Activated CD4-positive, alpha-beta T cell treated with anti-CD3 and anti-CD28 coated beads, Interleukin-2, amount 50 U/mL, for 4 hours (primary cell): ENCODE measurements around the gene EPSTI1.
"Not testable (repeated sequence)": the region's sequence is repeated elsewhere in the genome, so short reads cannot be mapped to it uniquely, and the experiment has no call there.

Source experiments
- DNase-seq, 2 experiments: peaks; one replicate each; pipeline ENCODE4 v3.0.0-alpha.2; 2020

EPSTI1 gene

DNA sequence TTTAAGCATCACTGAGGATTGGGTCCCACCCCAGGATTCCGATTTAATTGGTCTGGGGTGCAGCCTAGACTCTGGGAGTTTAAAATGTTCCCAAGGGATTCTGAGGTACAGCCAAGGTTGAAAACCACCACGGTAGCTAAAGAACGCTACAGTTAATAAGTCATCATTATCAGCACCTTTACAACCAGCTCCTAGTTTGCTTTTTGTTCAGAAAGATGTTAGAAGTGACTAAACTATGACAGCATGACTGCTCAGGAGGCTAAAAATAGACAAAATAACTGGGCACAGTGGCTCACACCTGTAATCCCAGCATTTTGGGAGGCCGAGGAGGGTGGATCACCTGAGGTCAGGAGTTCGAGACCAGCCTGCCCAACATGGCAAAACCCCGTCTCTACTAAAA is 11.7 kb upstream of the EPSTI1 start:
- DNase-seq, result no peak

DNA sequence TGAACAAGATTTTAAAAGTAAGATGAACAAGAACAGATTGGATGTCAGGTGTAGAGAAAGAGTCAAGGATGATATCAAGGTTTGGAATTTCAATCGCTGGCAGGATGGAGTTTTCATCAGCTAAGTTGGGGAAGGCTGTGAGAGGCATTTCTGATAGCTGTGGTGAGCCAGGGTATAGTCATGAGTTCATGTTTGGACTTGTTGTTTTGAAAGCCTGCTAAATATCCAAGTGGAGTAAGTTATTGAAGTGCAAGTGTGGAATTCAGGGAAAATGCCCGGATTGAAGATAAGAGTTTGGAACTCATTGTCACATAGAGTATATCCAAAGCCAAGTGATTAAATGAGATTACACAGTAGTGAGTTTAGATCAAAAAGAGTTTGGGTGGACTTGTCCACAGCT is 11.0 kb upstream of the EPSTI1 start:
- no peak for DNase-seq

DNA sequence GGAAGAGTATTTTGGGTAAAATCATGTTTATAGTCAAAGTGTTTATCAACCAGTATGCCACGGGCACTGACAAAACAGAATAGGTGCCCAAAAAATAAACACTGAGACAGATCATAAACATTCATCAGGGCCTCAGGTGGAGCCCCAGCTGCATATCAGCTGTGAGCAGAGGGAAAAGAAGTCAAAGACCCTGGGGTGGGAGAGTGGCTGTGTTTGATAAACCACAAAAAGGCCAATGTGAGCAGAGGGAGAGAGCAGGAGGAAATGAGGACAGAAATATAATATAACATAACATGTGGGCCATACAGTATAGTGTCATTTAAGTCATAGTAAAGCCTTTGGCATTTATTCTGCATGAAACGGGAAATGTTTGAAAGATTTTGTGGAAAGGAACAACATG is 10.0 kb upstream of the EPSTI1 start:
- DNase-seq, result no peak

DNA sequence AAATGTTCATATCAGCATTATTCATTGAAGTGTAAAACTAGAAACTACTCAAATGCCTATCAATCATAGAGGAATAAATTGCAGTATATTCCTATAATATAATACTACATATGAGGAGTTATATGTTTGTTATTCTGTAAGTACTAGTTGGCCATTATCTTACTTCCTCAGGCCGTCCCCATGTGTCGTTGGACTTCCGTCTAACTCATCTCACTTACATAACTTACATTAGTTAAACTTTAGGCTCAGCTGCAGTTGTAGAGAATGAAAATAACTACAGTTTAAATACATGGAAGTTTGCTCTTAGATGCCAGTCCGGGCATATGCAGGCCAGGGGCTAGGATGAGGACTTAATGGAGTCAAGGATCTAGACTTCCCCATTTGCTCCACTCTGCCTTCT is 8.6 kb upstream of the EPSTI1 start:
- no peak for DNase-seq

DNA sequence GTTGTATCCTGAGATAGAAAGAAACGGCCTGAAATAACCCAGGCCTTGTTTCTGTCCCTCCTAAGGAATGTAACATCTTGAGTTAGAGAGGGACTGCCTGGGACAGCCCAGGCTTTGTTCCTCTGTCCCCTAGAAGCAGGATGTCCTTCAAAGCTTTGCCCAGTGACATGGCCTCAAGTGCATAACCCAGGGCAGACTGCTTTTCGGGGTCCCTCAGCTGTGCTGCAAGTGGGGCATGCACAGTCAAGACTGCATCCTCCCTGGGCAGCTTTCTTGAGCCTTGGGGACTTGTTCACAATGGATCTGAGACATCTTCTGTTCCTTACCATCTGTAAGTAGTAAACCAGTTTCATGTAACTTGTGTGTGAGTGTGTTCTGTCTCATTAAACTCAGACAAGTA is 7.5 kb upstream of the EPSTI1 start:
- no peak for DNase-seq

DNA sequence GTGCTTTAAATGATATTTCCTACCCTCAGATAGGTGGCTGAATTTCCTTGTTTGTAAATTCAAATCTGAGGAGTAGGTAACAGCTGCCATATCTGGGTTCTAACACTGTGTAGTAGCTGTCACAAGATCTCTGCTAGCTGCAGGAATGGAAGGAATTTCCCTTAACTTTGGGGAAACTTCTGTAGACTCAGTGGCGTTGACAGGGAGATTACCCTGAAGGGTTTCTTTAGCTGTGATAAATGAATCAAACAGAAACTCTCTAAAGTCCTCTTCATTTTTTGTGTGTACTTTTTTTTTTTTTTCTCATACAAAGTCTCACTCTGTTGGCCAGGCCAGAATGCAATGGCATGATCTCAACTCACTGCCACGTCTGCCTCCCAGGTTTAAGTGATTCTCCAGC is 5.3 kb upstream of the EPSTI1 start:
- DNase-seq, result no peak

DNA sequence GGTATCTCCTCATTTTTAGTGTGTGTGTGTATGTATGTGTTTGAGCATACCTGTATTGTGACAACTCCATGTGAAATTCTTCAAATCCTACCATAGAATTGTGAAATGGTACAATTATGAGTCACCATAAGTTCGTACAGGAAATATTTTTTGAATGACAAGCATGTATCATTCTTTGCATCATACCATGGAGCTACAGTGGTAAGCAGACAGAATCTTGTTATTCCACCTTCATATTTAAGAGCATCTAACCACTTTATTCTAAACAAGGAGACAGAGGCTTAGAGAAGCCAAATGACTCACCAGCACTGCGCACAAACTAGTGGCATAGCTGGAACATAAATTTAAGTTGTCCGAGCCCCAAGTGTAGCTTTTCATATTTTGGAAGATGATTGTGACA is 4.5 kb upstream of the EPSTI1 start:
- DNase-seq, result no peak

DNA sequence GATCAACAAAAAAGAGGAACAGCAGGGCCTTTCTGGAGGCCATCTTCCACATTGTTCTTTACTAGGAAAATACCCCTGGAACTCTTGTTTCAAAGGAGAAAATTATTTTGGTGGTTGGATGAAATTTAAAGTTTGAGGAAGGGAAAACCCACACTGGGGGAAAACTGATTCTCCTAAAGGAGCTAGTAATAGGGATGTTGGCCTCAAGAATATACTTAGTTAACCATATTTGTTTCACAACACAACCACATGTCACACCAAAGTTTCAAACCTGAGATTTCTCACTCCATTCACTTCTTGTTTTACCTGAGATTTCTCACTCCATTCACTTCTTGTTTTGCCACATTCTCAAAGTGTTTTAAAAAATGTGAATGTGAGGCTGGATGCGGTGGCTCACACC is 2.8 kb upstream of the EPSTI1 start:
- DNase-seq, result no peak

DNA sequence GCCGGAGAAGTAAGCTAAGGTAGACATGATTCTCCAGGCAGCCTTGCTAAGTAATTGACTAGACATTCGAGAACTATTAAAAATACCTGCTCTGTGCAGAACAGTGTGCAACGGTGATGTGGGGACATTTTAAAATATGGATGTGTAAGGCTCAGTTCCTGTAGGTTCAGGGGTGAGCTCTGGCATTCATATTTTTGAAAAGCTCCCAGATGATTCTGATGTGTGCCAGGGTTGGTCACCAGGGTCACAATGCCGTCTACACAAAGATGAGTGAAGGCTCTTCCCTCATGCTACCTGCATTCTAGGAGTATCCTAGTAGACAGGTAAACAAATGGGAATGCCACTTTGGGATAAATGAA is 702 bp upstream of the EPSTI1 start:
- DNase-seq, result peak in 1 of 2 experiments; percentile 20

DNA sequence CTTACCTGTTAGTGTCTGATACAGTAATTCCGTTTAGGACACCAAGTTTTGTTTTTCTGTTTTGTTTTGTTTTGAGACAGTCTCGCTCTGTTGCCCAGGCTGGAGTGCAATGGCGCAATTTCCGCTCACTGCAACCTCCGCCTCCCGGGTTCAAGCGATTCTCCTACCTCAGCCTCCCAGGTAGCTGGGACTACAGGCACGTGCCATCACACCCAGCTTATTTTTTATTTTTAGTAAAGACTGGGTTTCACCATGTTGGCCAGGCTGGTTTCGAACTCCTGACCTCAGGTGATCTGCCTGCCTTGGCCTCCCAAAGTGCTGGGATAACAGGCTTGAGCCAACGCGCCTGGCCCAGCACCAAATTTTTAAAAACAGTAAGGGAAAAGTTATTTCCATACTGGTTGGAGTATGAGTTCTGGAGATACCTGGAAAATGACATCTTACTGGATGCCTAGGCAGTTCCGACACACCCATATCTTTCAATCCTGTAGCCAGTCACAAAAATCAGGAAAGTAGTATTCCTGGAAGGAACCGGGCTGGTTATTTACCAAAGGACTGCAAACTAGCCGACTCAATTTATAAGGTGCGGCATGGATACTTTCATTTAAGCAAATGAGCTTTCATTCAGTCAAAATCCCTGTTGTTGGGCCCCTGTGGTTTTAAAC is 676 bp downstream of the EPSTI1 start:
- DNase-seq, result not testable (repeated sequence)

DNA sequence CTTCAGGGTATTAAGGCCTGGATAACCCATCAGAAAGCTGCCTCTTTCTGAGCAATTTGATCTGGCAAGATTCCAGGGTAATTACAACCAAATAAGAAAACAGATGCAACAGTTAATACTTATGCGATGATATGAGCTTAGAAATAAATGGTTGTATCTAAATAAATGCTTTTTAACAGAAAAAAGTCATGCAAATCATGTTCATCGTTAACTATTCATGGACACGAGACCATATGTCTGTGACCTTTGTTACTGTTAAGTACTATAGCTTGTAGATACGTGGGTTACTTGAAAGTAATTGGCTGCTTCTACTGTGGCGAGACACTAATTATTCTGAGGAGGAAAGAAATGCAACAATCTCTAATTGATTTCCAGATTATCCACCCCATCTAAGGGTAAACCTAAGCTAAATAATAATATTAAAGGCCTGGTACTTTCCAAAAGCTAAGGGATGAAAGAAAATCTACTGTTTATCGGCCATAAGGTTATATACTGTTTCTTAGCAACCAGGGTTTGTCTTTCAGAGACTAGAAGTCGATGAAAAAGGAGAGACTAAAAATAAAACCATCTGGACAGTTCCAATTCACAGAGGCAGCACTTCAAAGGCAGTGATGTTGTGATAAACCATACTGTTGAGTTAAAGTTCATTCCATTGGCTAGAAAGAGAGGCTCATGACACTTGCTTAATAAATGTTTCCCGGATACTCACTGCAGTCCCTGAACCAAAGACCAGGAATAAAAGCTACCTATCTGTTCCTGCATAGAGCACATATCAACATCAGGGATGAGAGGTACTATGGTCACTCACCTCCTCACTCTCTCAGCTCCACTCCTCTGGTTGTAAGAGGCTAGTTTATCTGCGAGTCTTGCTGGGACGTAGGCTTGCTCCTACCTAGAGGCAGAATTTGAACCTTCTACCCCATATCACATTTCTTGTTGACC is 1.5 kb downstream of the EPSTI1 start:
- no peak for DNase-seq

DNA sequence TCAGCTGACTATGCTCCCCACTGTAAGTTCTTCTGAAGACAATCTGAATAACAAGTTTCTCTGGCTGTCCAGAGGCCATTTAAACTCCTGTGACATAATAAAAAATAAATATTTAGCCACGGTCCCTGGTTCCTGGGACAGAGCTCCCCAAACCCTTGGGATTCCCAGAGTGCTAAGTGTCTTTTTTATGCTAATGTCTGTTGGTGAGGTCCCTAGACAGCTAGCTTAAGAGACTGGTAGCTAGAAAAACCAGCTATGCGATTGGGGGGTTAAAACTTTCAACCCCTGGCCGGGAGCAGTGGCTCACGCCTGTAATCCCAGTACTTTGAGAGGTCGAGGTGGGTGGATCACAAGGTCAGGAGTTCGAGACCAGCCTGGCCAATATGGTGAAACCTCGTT is 5.9 kb downstream of the EPSTI1 start:
- DNase-seq, result no peak

DNA sequence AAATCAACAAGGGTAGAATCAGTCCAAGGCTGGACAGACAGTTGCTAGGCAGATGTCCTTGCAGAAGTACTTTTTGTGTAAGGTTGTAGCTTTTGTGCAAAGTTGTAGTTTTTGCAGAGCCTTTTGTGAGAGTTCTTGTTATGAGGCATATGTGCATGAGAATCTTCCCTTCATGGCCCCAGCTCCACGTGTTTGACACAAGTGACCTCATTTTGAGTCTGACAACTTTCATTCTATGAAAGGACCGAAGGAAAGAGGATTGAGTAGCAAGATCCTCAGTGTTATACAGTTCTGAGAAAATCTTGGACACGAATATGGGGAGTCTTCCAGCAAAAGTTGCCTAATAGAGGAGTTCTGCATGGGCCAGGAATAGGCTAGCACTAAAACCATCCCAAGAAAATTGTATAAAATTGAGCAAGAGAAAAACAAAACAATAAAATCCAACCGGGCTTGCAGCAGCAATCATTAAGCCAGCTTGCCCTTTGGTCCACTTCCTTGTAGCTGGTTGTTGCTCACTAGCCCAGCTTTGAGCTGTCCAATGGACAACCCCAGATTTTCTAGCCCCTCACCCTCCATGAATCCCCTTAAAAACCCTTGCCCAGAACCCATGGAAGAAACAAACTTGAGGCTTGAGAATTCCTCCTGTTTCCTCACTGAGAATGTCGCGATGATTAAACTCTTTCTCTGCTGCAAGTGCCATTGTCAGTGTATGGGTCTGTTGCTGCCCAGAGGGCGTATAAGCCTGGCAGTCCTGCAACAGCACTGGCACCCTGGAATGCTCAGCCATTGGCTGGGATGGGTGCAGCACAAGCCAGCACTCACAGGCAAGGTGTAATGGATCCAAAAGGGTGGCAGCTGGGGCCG is 6.5 kb downstream of the EPSTI1 start:
- DNase-seq, result no peak

DNA sequence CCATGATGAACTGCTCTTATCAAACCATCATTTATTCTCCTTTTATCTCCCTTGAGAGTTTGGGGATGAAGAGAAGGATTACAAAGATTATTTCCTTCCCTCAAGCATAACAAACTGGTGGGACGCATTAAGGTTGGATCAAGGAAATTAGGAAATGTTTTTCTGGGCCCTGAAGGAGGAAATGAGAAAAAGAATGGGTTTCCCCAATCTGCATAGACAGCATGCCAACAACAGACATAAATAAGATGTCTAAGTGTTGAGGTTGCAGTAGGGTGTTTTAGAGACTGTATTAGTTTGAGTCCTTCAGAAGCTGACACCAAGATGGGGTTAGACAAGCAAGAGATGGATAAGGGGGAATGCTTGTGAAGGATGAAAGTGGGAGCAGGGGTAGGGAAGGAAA is 7.3 kb downstream of the EPSTI1 start:
- no peak for DNase-seq

DNA sequence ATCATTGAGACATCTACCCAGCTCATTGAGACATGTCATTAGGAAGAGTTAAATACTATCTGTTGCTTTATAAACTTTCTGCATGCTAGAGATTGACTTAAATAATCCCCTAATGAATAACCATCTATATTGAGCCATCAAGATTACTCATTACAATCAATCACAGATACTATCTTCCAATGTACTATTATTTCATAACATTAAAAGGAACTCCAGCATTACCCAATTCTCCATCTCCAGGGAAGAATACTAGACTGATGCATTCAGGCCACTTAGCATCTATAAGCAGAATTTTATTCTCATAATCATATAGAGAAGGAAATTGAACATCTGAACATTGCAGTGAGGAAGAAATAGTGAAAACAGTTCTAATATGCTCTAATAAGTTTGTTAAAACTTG is 8.0 kb downstream of the EPSTI1 start:
- no peak for DNase-seq

DNA sequence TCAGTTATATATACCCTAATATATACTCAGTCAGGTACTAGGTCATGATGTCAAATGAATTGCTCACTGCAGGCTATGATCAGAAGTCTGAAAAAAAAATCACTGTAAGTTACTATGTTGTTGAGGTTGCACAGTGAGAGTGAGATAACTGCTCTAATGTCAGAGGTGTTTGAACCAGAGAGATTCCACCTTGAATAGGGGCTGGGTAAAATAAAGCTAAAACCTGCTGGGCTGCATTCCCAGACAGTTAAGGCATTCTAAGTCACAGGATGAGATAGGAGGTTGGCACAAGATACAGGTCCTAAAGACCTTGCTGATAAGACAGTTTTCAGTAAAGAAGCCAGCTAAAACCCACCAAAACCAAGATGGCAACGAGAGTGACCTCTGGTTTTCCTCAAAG is 10.2 kb downstream of the EPSTI1 start:
- DNase-seq, result no peak

DNA sequence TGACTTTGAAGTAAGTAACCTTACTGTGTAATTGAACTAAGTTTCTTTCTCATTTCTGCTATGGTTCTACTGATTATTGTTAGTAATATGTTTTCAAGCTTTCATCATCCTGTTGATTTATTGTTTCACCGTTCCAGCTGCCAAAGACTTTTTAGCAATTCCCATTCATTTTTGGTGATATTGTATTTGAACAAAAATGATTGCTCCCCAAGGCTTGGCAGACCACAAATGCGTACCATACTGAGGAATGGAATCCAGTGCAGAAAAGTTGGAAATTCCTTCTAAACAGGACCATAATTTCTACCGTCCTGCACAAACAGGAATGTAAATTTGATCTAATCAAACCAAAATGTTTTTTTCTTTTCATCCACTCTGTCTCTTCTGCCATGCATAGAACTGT is 10.7 kb downstream of the EPSTI1 start:
- no peak for DNase-seq

DNA sequence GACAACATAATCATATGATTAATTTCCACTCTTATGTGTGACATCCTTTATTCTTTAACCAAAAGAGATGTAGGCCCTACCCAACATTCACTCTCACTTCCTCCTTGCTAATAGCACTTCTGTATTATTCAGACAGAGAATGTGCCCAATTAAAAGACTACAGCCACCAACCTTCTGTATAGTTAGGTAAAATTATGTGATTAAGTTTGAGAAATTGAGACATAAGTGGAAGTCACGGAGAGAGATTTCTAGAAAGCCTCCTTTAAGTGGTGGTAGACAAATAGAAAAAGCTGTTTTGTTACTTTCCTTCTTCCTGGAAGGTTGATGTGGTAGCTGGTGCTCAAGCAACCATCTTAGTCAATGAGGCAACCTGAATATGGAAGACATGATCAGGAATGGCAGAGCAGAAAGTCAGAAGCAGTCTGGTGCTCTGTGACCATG is 14.8 kb downstream of the EPSTI1 start:
- no peak for DNase-seq

DNA sequence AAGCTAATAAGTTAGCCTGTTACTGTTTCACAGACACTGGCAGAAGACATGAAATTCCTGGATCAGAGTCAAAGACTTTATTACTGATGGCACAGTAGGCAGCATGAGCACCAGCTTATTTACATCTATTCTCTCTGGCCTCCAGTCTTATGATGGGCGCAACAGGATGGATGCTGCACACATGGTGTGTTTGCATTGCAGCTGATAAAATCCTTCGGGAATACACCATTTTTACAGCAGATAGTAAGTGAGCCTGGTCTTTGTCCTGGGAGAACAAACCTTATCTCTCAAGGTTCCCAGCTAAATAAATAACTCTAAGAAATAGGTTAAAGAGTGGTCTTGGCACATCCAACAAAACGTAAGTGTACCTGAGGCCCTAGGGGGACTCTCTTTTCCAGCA is 16.0 kb downstream of the EPSTI1 start:
- no peak for DNase-seq

DNA sequence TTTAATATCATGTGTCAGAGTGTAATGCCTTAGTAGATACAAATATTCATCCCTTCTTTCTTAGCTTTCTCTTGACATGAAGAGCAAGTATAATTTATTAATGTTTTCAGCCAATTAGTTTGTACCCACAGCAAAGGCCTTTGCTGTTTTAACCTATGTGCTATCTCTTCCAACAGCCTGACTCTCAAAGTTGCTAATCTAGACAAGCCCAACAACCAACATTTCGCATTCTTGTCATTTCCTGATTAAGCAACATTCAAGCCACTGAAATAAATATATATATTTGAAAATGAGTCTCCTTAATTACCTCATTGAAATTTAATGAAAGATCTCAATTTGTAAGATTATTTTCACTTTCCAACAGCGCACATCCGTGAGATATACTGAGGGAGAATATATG is 18.5 kb downstream of the EPSTI1 start:
- no peak for DNase-seq

DNA sequence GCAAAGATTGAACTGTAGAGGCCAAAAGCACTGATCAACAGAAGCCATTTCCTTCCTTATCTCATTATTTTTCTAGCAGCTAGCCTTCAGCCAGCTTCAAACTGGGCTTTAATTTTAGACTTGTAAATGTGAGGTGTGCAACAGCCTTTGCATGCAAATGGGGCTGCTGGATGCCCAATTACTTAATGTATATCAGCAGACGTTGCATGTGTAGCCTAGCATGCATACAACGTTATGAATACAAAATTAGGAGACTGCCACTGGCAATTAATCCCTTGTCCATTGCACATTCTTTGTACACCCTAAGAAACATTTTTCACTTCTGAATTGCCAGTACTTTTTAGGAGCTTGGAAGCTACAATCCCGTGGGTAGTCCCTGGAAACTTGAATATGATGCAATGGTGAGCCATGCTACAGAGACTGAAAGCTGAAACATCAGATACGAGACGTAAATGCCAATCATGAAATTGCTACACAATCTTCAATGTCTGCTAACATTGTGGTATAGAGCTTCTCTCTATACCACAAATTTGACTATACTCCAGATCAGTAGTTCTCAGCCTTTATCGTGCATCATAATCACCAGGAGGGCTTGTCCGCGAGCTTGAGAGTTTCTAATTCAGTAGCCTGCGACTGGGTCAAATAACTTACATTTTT is 20.2 kb downstream of the EPSTI1 start:
- DNase-seq, result no peak

DNA sequence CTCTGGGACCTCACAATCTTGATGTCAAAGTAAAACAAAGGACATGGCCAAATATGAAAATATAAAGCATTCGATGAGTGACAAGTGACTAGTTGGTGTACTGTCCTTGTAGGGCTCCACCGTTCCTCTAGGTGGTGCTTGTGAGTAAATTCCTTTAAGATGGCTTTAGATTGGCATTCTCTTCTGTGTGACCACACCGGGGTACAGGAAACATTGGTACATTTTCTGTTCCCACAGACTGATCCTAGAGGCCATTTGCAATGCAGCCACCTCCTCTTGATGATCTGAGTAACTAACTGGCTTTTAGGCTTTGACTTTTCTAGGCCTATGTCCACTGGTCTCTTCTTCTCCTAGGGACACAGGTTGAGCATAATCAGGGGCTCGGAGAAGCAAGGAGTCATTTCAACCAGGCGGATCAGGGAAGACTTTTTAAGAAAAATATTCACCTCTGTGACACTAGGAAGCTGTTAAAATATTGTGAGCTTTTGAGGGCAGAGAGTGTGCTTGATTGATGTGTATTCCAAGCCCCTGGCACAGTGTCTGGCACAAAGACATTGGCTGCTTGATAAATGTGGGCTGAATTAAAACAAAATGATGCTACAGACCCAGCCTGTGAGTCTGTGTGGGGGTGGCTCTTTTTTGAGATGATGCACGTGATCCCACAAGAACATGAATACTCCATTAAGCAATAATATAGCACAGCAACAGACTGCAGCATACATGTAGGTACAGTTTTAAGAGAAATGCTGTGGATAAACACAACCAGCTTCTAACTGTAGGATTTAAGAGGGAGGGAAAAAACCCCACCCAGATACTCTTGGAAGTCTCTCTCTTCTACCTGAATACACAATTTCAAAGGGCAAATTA is 21.0 kb downstream of the EPSTI1 start:
- DNase-seq, result peak; percentile 21 to 31
